Neural cell (in vitro differentiated cells): ENCODE measurements around the gene MYO10.

Experiments used
- EP300 ChIP-seq: fragments of 450-650 bp; conservative IDR thresholded peaks from 2 replicates; pipeline ENCODE4 v1.6.1; 2014; ENCODE audit warnings: antibody characterized with exemption, mild to moderate bottlenecking, moderate library complexity; ENCODE audit not compliant: poor library complexity, severe bottlenecking
- TF ChIP-seq, protein P1 (sequence below): fragments of 450-650 bp; IDR thresholded peaks from 2 replicates; pipeline ENCODE4 v1.5.1; 2014; ENCODE audit warnings: antibody characterized with exemption, mild to moderate bottlenecking, moderate library complexity; ENCODE audit not compliant: poor library complexity, severe bottlenecking
- TF ChIP-seq, protein P2 (sequence below): IDR thresholded peaks from 2 replicates; pipeline ENCODE4 v1.6.1; 2012; ENCODE audit warnings: borderline replicate concordance

DNA sequence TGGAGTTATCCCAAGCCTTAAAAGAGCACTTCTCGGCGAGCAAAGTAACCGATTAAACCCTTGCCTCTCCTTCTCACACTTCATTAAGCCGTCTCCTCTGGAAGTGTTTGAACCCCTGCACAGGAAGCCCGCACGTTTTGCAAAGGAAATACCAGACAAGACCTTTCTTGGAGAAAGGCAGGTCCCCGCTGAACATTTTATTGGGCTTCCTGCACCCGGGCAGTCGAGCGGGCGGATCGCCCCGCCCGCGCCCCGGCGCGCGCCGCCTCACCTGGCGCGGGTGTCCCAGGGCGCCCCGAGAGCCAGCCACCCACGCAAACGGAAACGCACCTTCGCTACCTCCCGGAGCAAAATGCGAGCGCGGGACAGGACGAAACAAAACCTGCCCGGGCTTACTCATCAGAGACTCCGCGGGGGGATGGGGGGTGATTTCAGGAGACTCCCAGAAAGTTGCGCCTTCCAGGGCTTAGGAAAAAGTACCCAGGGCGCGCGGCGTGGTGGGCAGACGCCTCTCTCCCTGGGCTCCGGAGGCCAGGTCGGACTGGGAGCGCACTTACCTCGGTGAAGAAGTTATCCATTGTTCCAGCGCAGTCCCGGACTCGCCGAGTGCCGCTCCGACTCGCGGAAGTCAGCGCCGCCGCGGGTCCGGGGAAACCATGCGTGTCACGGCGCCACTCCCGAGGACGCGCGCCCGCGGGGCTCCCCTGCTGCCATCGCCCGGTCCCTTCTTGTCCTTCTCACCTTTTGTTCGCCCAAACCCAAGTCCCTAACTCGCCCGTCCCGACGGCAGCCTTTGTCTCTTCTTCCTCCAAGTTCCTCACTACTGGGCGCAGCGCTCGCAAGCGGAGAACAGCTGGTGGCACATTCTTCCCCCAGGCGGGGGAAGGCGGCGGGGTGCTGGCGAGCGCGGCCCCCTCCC is 598 bp downstream of the MYO10 start:
- TF ChIP-seq EP300, result no peak
- TF ChIP-seq, protein P1, sequence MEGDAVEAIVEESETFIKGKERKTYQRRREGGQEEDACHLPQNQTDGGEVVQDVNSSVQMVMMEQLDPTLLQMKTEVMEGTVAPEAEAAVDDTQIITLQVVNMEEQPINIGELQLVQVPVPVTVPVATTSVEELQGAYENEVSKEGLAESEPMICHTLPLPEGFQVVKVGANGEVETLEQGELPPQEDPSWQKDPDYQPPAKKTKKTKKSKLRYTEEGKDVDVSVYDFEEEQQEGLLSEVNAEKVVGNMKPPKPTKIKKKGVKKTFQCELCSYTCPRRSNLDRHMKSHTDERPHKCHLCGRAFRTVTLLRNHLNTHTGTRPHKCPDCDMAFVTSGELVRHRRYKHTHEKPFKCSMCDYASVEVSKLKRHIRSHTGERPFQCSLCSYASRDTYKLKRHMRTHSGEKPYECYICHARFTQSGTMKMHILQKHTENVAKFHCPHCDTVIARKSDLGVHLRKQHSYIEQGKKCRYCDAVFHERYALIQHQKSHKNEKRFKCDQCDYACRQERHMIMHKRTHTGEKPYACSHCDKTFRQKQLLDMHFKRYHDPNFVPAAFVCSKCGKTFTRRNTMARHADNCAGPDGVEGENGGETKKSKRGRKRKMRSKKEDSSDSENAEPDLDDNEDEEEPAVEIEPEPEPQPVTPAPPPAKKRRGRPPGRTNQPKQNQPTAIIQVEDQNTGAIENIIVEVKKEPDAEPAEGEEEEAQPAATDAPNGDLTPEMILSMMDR, result peak; percentile 31
- TF ChIP-seq, protein P2, sequence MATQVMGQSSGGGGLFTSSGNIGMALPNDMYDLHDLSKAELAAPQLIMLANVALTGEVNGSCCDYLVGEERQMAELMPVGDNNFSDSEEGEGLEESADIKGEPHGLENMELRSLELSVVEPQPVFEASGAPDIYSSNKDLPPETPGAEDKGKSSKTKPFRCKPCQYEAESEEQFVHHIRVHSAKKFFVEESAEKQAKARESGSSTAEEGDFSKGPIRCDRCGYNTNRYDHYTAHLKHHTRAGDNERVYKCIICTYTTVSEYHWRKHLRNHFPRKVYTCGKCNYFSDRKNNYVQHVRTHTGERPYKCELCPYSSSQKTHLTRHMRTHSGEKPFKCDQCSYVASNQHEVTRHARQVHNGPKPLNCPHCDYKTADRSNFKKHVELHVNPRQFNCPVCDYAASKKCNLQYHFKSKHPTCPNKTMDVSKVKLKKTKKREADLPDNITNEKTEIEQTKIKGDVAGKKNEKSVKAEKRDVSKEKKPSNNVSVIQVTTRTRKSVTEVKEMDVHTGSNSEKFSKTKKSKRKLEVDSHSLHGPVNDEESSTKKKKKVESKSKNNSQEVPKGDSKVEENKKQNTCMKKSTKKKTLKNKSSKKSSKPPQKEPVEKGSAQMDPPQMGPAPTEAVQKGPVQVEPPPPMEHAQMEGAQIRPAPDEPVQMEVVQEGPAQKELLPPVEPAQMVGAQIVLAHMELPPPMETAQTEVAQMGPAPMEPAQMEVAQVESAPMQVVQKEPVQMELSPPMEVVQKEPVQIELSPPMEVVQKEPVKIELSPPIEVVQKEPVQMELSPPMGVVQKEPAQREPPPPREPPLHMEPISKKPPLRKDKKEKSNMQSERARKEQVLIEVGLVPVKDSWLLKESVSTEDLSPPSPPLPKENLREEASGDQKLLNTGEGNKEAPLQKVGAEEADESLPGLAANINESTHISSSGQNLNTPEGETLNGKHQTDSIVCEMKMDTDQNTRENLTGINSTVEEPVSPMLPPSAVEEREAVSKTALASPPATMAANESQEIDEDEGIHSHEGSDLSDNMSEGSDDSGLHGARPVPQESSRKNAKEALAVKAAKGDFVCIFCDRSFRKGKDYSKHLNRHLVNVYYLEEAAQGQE, result no peak
